IMR-90 (cell line): Measurements from ENCODE around the gene TRPV4. TPM values are rescaled to one million over a fixed set of nuclear protein-coding genes. Genes with fewer than 3 reads are reported as not detected.

ENCODE experiments used
- ATAC-seq: fragments of 200-7000 bp; cut with Tn5 transposase; 2 replicates; pipeline ENCODE4 v1.9.1; 2020; ENCODE audit warnings: low read depth, mild to moderate bottlenecking, moderate library complexity
- BruUV-seq: library from RNA; stranded (reverse); fragments of 400-500 nt; replicated peaks from 2 replicates; lab custom pipeline; 2021; lab: Mats Ljungman, UMichigan
- CTCF ChIA-PET: fragments of 300-600 bp; formaldehyde crosslinking; extraction: SDS; loops from one replicate; lab custom pipeline; 2021; ENCODE audit warnings: antibody characterized with exemption; lab: Yijun Ruan, JAX
- POLR2A ChIA-PET: fragments of 300-600 bp; sonication (Branson Sonifier 250); formaldehyde crosslinking; loops from one replicate; lab custom pipeline; 2022; ENCODE audit warnings: antibody characterized with exemption; ENCODE audit not compliant: unreplicated experiment; lab: Charles Lee
- DNase-seq: peaks from one replicate; pipeline ENCODE4 v3.0.0; 2013
- H2AFZ ChIP-seq: replicated peaks from 2 replicates; pipeline ENCODE3; 2013; ENCODE audit warnings: low read length, mild to moderate bottlenecking; ENCODE audit not compliant: poor library complexity
- H2AK5ac ChIP-seq: 2 replicates; pipeline ENCODE4 v1.6.1; 2013; ENCODE audit warnings: low read depth, low read length, inconsistent platforms
- H2AK9ac ChIP-seq: replicated peaks from 2 replicates; pipeline ENCODE3; 2013; ENCODE audit warnings: mild to moderate bottlenecking, low read depth, low read length, moderate library complexity; ENCODE audit not compliant: poor library complexity
- H2BK120ac ChIP-seq: 2 replicates; pipeline ENCODE4 v1.6.1; 2013; ENCODE audit warnings: low read depth, low read length, inconsistent platforms
- H2BK15ac ChIP-seq: 3 replicates; pipeline ENCODE4 v1.6.1; 2013; ENCODE audit warnings: low read depth, low read length, inconsistent platforms
- H2BK20ac ChIP-seq: 2 replicates; pipeline ENCODE4 v1.6.1; 2013; ENCODE audit warnings: low read depth, mild to moderate bottlenecking, inconsistent platforms, low read length, moderate library complexity
- H2BK5ac ChIP-seq: 2 replicates; pipeline ENCODE4 v1.6.1; 2013; ENCODE audit warnings: mild to moderate bottlenecking, low read depth, low read length, inconsistent platforms; ENCODE audit not compliant: poor library complexity, severe bottlenecking
- H3K14ac ChIP-seq: replicated peaks from 2 replicates; pipeline ENCODE4 v1.6.1; 2013; ENCODE audit warnings: low read depth, low read length, inconsistent platforms
- H3K18ac ChIP-seq: 2 replicates; pipeline ENCODE4 v1.6.1; 2013; ENCODE audit warnings: low read depth, low read length, control low read depth
- H3K23ac ChIP-seq: 2 replicates; pipeline ENCODE4 v1.6.1; 2013; ENCODE audit warnings: low read depth, low read length, inconsistent platforms
- H3K27ac ChIP-seq: 2 replicates; pipeline ENCODE4 v1.5.1; 2013; ENCODE audit warnings: mild to moderate bottlenecking, control low read depth, low read length; ENCODE audit not compliant: insufficient read depth
- H3K27me3 ChIP-seq: 2 replicates; pipeline ENCODE4 v1.6.1; 2013; ENCODE audit warnings: low read length; ENCODE audit not compliant: control insufficient read depth, insufficient read depth
- H3K36me3 ChIP-seq: 2 replicates; pipeline ENCODE4 v1.6.1; 2013; ENCODE audit warnings: low read length, mixed read lengths; ENCODE audit not compliant: control insufficient read depth, insufficient read depth
- H3K4ac ChIP-seq: 2 replicates; pipeline ENCODE4 v1.6.1; 2013; ENCODE audit warnings: low read depth, low read length, inconsistent platforms
- H3K4me1 ChIP-seq: 2 replicates; pipeline ENCODE4 v1.6.1; 2013; ENCODE audit warnings: low read length, mixed read lengths; ENCODE audit not compliant: control insufficient read depth, insufficient read depth
- H3K4me2 ChIP-seq: 2 replicates; pipeline ENCODE4 v1.6.1; 2013; ENCODE audit warnings: low read depth, mild to moderate bottlenecking, control low read depth, low read length, moderate library complexity
- H3K4me3 ChIP-seq: 2 replicates; pipeline ENCODE4 v1.5.1; 2013; ENCODE audit warnings: low read depth, mild to moderate bottlenecking, control low read depth, low read length, moderate library complexity; ENCODE audit not compliant: insufficient read depth
- H3K56ac ChIP-seq: 2 replicates; pipeline ENCODE4 v1.6.1; 2013; ENCODE audit warnings: low read length, inconsistent platforms; ENCODE audit not compliant: insufficient read depth; ENCODE audit errors: extremely low read depth
- H3K79me1 ChIP-seq, 2 experiments: 2 replicates each; pipeline ENCODE4 v1.6.1; 2013; ENCODE audit warnings: low read length in 2 of 2, inconsistent platforms in 1 of 2, low read depth in 1 of 2
- H3K9ac ChIP-seq: 2 replicates; pipeline ENCODE4 v1.6.1; 2013; ENCODE audit warnings: low read depth, low read length, control low read depth
- H3K9me1 ChIP-seq: 2 replicates; pipeline ENCODE4 v1.6.1; 2013; ENCODE audit warnings: low read length, inconsistent platforms; ENCODE audit not compliant: insufficient read depth
- H3K9me3 ChIP-seq: 2 replicates; pipeline ENCODE4 v1.6.1; 2013; ENCODE audit warnings: low read length; ENCODE audit not compliant: control insufficient read depth, insufficient read depth
- H4K20me1 ChIP-seq: 2 replicates; pipeline ENCODE4 v1.6.1; 2013; ENCODE audit warnings: low read length, inconsistent platforms; ENCODE audit not compliant: insufficient read depth
- H4K5ac ChIP-seq: 2 replicates; pipeline ENCODE4 v1.6.1; 2013; ENCODE audit warnings: mild to moderate bottlenecking, low read depth, low read length, control low read depth
- H4K8ac ChIP-seq, 2 experiments: 2 replicates each; pipeline ENCODE4 v1.6.1; 2013; ENCODE audit warnings: low read depth in 2 of 2, low read length in 2 of 2, control low read depth in 1 of 2, inconsistent platforms in 1 of 2
- H4K91ac ChIP-seq: 2 replicates; pipeline ENCODE4 v1.6.1; 2013; ENCODE audit warnings: low read depth, low read length, inconsistent platforms; ENCODE audit not compliant: insufficient read depth
- FOS ChIP-seq: fragments of 150-350 bp; IDR thresholded peaks from 2 replicates; pipeline ENCODE4 v1.6.1; 2016; ENCODE audit warnings: low read depth, low read length
- RAD21 ChIP-seq: IDR thresholded peaks from 2 replicates; pipeline ENCODE4 v1.6.1; 2012; ENCODE audit warnings: low read length, improper control_type of control experiment
- WGBS, 2 experiments: methylation state at CpG; one replicate each; pipeline versions ENCODE4 v1.1.5 to v1.1.7; 2013; ENCODE audit warnings: missing lambda C conversion rate in 2 of 2; ENCODE audit not compliant: insufficient read length in 1 of 2; ENCODE audit errors: extremely low coverage in 2 of 2; 5-methylcytosine and 5-hydroxymethylcytosine counted together
- dilution Hi-C: fragments of 300-500 bp; cut with HindIII; formaldehyde crosslinking; loops from one replicate; pipeline ENCODE4 v1.14.3; 2018; ENCODE audit warnings: low sequenced_read_pairs; ENCODE audit not compliant: unreplicated experiment
- in situ Hi-C: fragments of 300-500 bp; cut with MboI; formaldehyde crosslinking; loops from 3 replicates; pipeline ENCODE4 v1.14.3; 2019; ENCODE audit warnings: low sequenced_read_pairs, inconsistent platforms, mixed read lengths
- intact Hi-C: fragments of 100-400 bp; cut with micrococcal nuclease; formaldehyde crosslinking; loops from 2 replicates; pipeline ENCODE4 v1.10.0; 2022
- polyA plus RNA-seq, 3 experiments: library from polyadenylated mRNA; depleted of rRNA; stranded (reverse); fragments of >200 nt; gene quantifications; 2 replicates each; pipeline ENCODE4 v1.2.3, GENCODE V29; 2012; ENCODE audit warnings: low replicate concordance in 1 of 3
- total RNA-seq: library from RNA; depleted of rRNA; stranded (reverse); fragments of >200 nt; gene quantifications from 2 replicates; pipeline ENCODE4 v1.2.3, GENCODE V29; 2012

Gene TRPV4
- total and polyA plus RNA-seq, 2 of the 4 experiments (the other 2 are of a cell fraction): 1.1 to 6.1 TPM

DNA sequence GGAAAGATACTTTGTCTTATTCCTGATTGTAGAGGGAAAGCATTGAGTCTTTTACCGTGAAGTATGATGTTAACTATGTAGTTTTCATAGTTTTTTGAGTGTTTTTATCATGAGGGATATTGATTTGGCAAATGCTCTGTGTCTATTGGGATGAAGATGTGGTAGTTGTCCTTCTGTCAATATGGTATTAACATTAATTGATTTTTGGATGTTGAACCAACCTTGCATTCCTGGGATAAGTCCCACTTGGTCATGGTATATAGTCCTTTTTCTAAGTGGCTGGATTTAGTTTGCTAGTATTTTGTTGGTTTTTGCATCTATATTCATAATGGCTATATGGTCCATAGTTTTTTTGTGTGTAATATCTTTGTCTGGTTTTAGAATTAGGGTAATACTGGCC lies 76.7 kb downstream of the TRPV4 start:
- no peak overlapping the region for H4K91ac ChIP-seq
- H3K36me3 ChIP-seq: no peaks in the 10 kb centered on the region
- H4K20me1 ChIP-seq: no peaks in the 10 kb centered on the region
- H3K18ac ChIP-seq: no peak overlapping the region
- no peak overlapping the region for H2AK9ac ChIP-seq
- no peak overlapping the region for H3K4me3 ChIP-seq
- H3K27ac ChIP-seq: no peak overlapping the region
- no peaks in the 10 kb centered on the region for H3K4me1 ChIP-seq
- H3K14ac ChIP-seq: no peak overlapping the region
- BruUV-seq: no TSS peak
- no peak for TF ChIP-seq RAD21
- TF ChIP-seq FOS: no peak
- DNase-seq (no peak), ATAC-seq (no peak)
- POLR2A ChIA-PET: no interaction called here
- H2BK5ac ChIP-seq: no peak overlapping the region
- intact Hi-C loops: no loop called here
- no peak overlapping the region for H3K23ac ChIP-seq
- no peak overlapping the region for H4K8ac ChIP-seq
- no peaks in the 10 kb centered on the region; the same call in 1 of the 2 replicates for H3K9me3 ChIP-seq
- H2AK5ac ChIP-seq: no peak overlapping the region
- no peak overlapping the region for H3K4me2 ChIP-seq
- no peak overlapping the region for H2BK15ac ChIP-seq
- H2AFZ ChIP-seq: no peak overlapping the region
- H3K56ac ChIP-seq: no peak overlapping the region
- H2BK20ac ChIP-seq: no peak overlapping the region
- H2BK120ac ChIP-seq: no peak overlapping the region
- dilution Hi-C loops: no loop called here
- WGBS, 2 experiments: no CpG with 5 or more reads among the region's 1 CpG
- no peak overlapping the region for H4K5ac ChIP-seq
- CTCF ChIA-PET: no interaction called here
- H3K9me1 ChIP-seq: no peaks in the 10 kb centered on the region
- no peaks in the 10 kb centered on the region for H3K79me1 ChIP-seq
- in situ Hi-C loops: no loop called here
- no peak overlapping the region for H3K4ac ChIP-seq
- no peak overlapping the region for H3K9ac ChIP-seq
- peaks cover 27% of the 10 kb centered on the region; the same call in 1 of the 2 replicates for H3K27me3 ChIP-seq
